ENCODE data around the gene GLIPR1.

Gene GLIPR1

GRCh38 chr12:75491169-75491568 lies 10.6 kb downstream of the GLIPR1 start:
- no peak for DNase-seq
- Histone ChIP-seq H2AFZ (ENCODE audit: low read length) (no peak overlapping the region), H3K36me3 (replicated peaks; ENCODE audit: insufficient read depth, low read length) (no peaks in the 10 kb centered on the region), H3K4me1 (ENCODE audit: low read length) (no peaks in the 10 kb centered on the region), H3F3A (ENCODE audit: insufficient read depth, low read length) (no peaks in the 10 kb centered on the region; the same call in 1 of the 2 replicates), H3K4me2 (ENCODE audit: low read depth, low read length) (no peak overlapping the region), H3K79me2 (ENCODE audit: low read length) (no peaks in the 10 kb centered on the region), H3K9me2 (replicated peaks; ENCODE audit: insufficient read depth, low read length) (no peaks in the 10 kb centered on the region), H3K4me3 (ENCODE audit: low read length) (no peak overlapping the region), H3K9ac (ENCODE audit: low read length) (no peak overlapping the region), H3K27me3 (replicated peaks; ENCODE audit: insufficient read depth, low read length) (no peaks in the 10 kb centered on the region), H3K27ac (ENCODE audit: low read length) (no peak overlapping the region), H4K20me1 (ENCODE audit: insufficient read depth, low read length) (no peaks in the 10 kb centered on the region), H3K9me3 (replicated peaks; ENCODE audit: insufficient read depth, low read length) (no peaks in the 10 kb centered on the region)
- TF ChIP-seq EZH2phosphoT487 (IDR thresholded peaks at IDR 0.05; ENCODE audit: low read length) (no peak), CTCF (IDR thresholded peaks at IDR 0.05; ENCODE audit: low read length) (no peak)

DNA sequence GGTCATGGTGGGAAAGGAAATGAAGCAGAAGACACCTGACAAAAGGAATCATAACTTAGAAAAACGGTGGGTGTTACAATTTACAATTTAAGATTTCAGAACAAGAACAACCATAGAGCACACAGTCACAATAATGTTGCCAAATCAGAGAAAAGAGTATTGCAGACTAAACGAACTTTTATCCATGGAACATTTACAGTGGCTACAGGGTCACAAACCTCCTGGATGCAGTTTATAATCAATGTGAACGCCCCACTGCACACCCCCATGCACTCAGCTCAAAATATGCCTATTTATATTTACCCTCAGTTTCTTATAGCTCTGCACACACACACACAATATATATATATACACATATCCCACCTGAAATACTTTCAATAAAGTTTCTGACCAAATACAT lies 22.9 kb downstream of the GLIPR1 start:
- Histone ChIP-seq H3K27me3 (replicated peaks; ENCODE audit: insufficient read depth, low read length) (no peaks in the 10 kb centered on the region), H3K36me3 (replicated peaks; ENCODE audit: insufficient read depth, low read length) (peaks cover 5% of the 10 kb centered on the region; the same call in 1 of the 2 replicates), H3K79me2 (ENCODE audit: low read length) (peaks cover 34% of the 10 kb centered on the region)

DNA sequence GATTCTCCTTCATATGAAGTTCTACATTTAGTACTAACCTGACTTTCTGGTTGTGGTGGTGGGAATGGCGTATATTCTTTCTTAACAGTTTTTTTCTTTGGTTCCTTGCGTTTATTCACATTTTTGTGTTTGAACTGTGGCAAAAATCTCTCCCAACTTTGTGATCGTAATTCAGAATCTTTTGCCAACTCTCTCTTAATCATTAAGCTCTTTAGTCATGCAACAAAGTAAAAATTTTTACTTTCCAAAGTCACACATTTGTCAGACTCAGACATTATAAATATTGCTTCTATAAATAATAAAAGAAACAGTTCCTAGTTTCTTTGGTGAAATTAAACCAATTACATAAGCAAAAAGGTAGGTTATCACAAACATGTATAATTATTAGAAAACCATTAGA lies 23.3 kb downstream of the GLIPR1 start:
- H3K79me2 ChIP-seq (ENCODE audit: low read length): peaks cover 38% of the 10 kb centered on the region
- TF ChIP-seq EZH2phosphoT487 (IDR thresholded peaks at IDR 0.05; ENCODE audit: low read length) (no peak), EZH2 (optimal IDR thresholded peaks at IDR 0.05; ENCODE audit: low read depth, low read length) (no peak), CTCF (IDR thresholded peaks at IDR 0.05; ENCODE audit: low read length) (no peak)
- no peaks in the 10 kb centered on the region for H3K4me1 ChIP-seq (ENCODE audit: low read length)
- no peak overlapping the region for H3K4me2 ChIP-seq (ENCODE audit: low read depth, low read length)
- no peak overlapping the region for H3K9ac ChIP-seq (ENCODE audit: low read length)
- H3F3A ChIP-seq (ENCODE audit: insufficient read depth, low read length): no peaks in the 10 kb centered on the region
- no peaks in the 10 kb centered on the region; the same call in 1 of the 2 replicates for H4K20me1 ChIP-seq (ENCODE audit: insufficient read depth, low read length)
- H3K9me2 ChIP-seq (replicated peaks; ENCODE audit: insufficient read depth, low read length): no peaks in the 10 kb centered on the region
- no peak overlapping the region for H2AFZ ChIP-seq (ENCODE audit: low read length)
- H3K27me3 ChIP-seq (replicated peaks; ENCODE audit: insufficient read depth, low read length): no peaks in the 10 kb centered on the region
- H3K36me3 ChIP-seq (replicated peaks; ENCODE audit: insufficient read depth, low read length): peaks cover 5% of the 10 kb centered on the region; the same call in 1 of the 2 replicates
- no peaks in the 10 kb centered on the region for H3K9me3 ChIP-seq (replicated peaks; ENCODE audit: insufficient read depth, low read length)
- no peak for DNase-seq
- H3K27ac ChIP-seq (ENCODE audit: low read length): no peak overlapping the region
- H3K4me3 ChIP-seq (ENCODE audit: low read length): no peak overlapping the region

More for the DNA sequence above, 22.9 kb downstream of the GLIPR1 start:
- no peaks in the 10 kb centered on the region for H3K4me1 ChIP-seq (ENCODE audit: low read length)
- no peaks in the 10 kb centered on the region; the same call in 1 of the 2 replicates for H4K20me1 ChIP-seq (ENCODE audit: insufficient read depth, low read length)
- DNase-seq: no peak
- H3F3A ChIP-seq (ENCODE audit: insufficient read depth, low read length): no peaks in the 10 kb centered on the region
- no peak overlapping the region for H3K9ac ChIP-seq (ENCODE audit: low read length)
- no peak overlapping the region for H3K4me3 ChIP-seq (ENCODE audit: low read length)
- no peaks in the 10 kb centered on the region for H3K9me2 ChIP-seq (replicated peaks; ENCODE audit: insufficient read depth, low read length)
- H3K27ac ChIP-seq (ENCODE audit: low read length): no peak overlapping the region
- no peaks in the 10 kb centered on the region for H3K9me3 ChIP-seq (replicated peaks; ENCODE audit: insufficient read depth, low read length)
- no peak overlapping the region for H2AFZ ChIP-seq (ENCODE audit: low read length)
- no peak overlapping the region for H3K4me2 ChIP-seq (ENCODE audit: low read depth, low read length)
- TF ChIP-seq CTCF (IDR thresholded peaks at IDR 0.05; ENCODE audit: low read length): no peak
- TF ChIP-seq EZH2 (optimal IDR thresholded peaks at IDR 0.05; ENCODE audit: low read depth, low read length): no peak
- no peak for TF ChIP-seq EZH2phosphoT487 (IDR thresholded peaks at IDR 0.05; ENCODE audit: low read length)

Measured in MM.1S (cell line).